T47D (cell line): ENCODE data around the gene SRGAP3.

Experiments
- DNase-seq, 2 experiments: peaks; one replicate each; pipeline versions ENCODE4 v3.0.0 to v3.0.0-alpha.2; 2011 to 2012; ENCODE audit warnings: low read depth in 1 of 2, low spot score in 1 of 2
- JUND ChIP-seq: IDR thresholded peaks from 2 replicates; pipeline ENCODE4 v1.6.1; 2012; ENCODE audit warnings: low read depth
- in situ Hi-C: cut with HindIII; loops from 2 replicates; pipeline ENCODE4 v1.10.0; 2016; ENCODE audit warnings: low sequenced_read_pairs, low pct_unique_long_range_greater_than_20kb

Gene SRGAP3

GRCh38 chr3:9184461-9184835 is 65.0 kb downstream of the SRGAP3 start:
- DNase-seq: no peak
- in situ Hi-C loops: no loop called here
- no peak for TF ChIP-seq JUND

GRCh38 chr3:9183811-9184460 is 65.5 kb downstream of the SRGAP3 start:
- in situ Hi-C loops: no loop called here
- TF ChIP-seq JUND: no peak
- peak; percentile 28 to 54 for DNase-seq

DNA sequence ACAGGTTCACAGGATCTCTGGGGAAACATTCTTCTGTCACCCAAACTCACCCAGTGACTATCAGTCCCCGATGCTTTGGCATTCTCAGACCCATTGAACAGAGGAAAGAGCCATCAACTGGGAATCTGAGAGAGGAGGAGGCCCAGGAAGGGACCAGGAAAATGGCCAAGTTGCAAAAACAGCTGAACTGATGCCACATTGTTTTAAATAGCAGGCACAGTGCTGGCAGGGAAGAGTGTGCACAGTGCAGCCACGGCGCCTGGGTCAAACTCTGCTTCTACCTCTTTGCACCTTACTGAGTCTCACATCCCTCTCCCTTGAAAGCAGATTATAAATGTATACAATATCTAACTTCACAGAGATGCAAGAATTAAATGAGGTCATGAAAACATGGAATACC is 66.4 kb downstream of the SRGAP3 start:
- in situ Hi-C loops: no loop called here

GRCh38 chr3:9180764-9181117 is 68.7 kb downstream of the SRGAP3 start:
- no peak for DNase-seq
- in situ Hi-C loops: no loop called here
- TF ChIP-seq JUND: no peak

More for the DNA sequence above, 66.4 kb downstream of the SRGAP3 start:
- TF ChIP-seq JUND: no peak
- no peak for DNase-seq

- TF ChIP-seq JUND: no peak
- in situ Hi-C loops: no loop called here
- no peak for DNase-seq
Measured at GRCh38 chr3:9179826-9180763, 69.4 kb downstream of the SRGAP3 start.

GRCh38 chr3:9178697-9179096 is 70.7 kb downstream of the SRGAP3 start:
- in situ Hi-C loops: no loop called here
- DNase-seq: no peak
- no peak for TF ChIP-seq JUND

- peak; percentile 37 to 89 for DNase-seq
- in situ Hi-C loops: no loop called here
- TF ChIP-seq JUND: no peak
Measured at GRCh38 chr3:9175421-9175820, 74.0 kb downstream of the SRGAP3 start.

DNA sequence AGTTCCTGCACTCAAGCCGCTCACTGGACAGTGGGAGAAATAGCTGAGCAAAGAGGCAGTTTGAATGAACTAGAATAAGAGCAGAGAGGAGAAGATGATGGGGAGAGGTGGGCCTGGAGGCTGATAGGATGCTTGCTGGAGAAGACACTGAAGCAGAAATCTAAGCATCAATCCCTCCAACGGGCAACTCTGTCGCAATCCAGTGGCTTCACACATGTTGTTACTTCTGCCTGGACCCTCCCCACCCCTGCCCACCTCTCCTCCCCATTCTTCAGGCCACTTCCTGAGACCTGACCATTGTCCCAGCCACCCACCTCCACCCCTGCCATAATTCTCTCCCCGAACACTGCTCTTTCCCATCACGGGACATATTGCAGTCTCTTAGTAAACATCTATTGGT is 76.0 kb downstream of the SRGAP3 start:
- in situ Hi-C loops: no loop called here
- no peak for TF ChIP-seq JUND
- DNase-seq: no peak

DNA sequence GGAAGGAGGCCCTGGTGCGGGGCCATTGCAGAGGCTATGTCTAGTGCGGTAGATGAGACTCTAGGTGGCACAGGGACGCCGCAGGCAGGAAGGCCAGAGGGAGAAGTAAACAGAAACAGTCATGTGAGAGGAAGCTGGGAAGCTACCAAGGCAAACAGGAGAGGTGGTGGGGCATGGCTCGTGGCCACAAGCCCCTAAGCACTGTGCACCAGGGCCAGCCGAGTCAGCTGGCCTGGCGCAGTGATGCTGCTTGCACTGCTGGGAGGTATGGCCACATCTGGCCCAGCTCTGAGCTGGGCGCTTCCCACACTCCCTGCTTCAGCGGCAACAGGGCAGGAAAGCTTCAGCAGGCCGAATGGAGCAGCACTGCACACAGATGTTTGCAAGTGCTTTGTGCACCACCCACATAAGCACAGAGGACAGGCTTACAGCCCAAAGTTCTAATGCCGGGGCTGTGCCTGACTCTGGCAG is 76.6 kb downstream of the SRGAP3 start:
- DNase-seq: peak; percentile 57 to 84
- no peak for TF ChIP-seq JUND
- in situ Hi-C loops: no loop called here

GRCh38 chr3:9170851-9171160 is 78.6 kb downstream of the SRGAP3 start:
- DNase-seq: no peak
- TF ChIP-seq JUND: no peak
- in situ Hi-C loops: no loop called here

GRCh38 chr3:9169956-9170850 is 79.2 kb downstream of the SRGAP3 start:
- TF ChIP-seq JUND: no peak
- DNase-seq: peak in 1 of 2 experiments; percentile 45
- in situ Hi-C loops: no loop called here

DNA sequence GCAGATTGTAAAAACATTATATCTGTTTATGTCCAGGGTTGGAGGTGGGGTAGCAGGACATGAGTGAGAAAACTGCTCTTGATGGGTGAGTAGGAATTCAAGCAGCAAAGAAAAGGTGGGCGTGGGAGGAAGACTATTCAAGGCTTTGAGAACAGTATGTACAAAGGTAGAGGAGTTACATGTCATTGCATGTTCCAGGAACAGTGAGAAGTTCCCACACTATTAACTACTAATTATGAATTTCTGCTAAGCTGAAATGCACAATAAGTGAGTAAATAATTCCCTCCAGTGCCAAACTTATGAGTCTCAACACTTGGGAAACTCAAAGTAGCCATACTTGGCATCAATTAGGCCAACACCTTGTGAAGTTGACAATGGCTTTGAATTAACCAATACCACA is 80.1 kb downstream of the SRGAP3 start:
- DNase-seq: no peak
- in situ Hi-C loops: no loop called here
- no peak for TF ChIP-seq JUND
